CD4-positive, alpha-beta T cell treated with Interleukin-1 beta for 1 hour (primary cell): ENCODE results near the gene STYXL1.

Source experiments
- DNase-seq, 2 donors: peaks; one replicate each; pipeline ENCODE4 v3.0.0-alpha.2; 2020 to 2022

The STYXL1 gene

DNA sequence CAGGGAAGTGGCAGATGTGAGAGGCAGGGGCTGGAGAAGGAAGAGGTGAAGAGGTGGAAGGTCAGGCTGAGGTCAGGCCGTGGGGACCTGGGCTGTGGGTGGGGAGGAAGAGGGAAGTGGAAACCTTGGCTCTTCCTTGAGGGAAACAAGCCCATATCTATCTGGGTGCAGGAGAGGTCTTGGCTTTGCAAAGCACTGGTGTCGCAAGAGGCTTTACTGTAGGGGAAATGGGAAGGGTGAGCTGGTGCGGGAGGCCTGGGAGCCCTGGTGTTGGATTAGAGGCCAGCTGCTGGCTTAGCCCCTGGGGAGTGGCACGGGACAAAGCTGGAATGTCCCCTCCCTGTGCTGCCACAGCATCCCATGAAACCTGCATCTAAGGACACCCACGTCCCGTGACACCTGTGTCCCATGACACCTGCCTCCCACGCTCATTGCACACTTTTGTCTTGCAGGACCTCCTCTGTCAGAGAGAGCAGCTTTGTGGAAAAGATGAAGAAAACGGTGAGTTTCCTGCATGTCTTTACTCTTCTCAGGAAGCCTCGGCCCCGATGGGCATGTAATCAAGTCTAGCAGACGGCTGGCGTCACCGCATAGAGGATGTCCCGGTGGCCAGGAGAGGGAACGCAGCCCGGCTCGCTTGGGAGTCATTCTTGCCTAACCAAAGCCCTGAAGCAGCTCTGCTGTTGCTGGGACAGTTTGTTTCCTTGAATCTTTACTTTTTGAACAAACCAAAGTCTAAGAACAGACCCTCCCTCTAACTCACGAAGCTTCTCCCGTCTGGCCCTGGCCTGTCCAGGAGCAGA is 75.6 kb downstream of the STYXL1 start:
- DNase-seq: no peak

- DNase-seq: no peak
Measured at GRCh38 chr7:75971309-75971960, 76.4 kb downstream of the STYXL1 start.

DNA sequence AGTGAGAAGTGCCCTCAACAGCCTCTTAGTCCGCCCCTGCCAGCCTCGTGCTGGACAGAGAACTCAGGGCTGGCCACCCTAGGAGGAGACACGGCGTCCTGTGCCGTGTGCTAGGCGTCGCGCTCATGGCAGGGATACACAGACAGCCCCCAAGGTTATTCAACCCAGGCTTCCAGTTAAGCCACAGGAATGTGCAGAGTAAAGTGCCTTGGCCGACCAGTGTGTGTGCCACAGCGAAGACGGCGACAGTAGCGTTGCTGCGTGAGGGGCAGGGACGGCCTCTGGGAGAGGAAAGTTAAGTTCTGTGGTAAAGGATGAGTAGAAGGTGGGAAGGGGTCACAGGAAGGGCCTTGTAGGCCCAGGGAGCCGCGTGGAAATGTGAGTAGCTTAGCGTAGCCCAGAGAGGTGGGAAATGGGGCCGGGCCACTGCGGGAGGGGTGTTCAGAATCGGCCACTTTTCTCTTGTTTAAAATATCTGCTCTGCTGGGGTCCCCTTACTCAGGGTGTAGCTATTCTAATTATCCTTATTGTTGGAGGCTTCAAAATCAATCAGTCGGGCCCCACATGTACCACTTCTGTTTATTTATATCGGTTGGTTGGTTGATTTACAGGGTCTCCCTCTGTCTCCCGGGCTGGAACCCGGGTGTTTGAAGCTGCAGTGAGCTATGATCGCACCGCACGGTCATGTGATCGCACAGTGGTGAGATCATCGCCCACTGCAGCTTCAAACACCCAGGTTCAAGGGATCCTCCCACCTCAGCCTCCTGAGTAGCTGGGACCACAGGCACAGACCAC is 77.9 kb downstream of the STYXL1 start:
- DNase-seq: no peak

GRCh38 chr7:75969182-75969581 is 78.6 kb downstream of the STYXL1 start:
- no peak for DNase-seq

- no peak for DNase-seq
Measured at GRCh38 chr7:75968561-75969001, 79.2 kb downstream of the STYXL1 start.

DNA sequence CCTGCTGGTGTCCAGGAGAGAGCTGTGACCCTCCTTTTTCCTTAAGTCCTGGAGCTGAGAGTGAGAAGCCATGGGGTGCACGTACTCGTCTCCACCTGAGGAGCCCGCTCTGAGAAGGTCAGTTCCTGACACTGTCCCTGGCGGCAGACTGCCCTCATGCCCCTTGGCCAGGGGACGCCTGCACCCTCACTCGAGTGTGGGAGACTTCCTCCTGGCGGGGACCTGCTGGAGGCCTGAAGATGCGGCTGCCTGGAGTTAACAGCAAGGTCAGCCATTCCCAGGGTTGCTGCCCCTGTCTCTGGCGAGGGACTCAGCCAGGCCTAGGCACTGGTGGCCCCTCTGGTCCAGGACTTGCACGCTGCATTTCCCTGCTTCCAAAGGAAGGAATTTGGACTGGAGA is 79.8 kb downstream of the STYXL1 start:
- no peak for DNase-seq

DNA sequence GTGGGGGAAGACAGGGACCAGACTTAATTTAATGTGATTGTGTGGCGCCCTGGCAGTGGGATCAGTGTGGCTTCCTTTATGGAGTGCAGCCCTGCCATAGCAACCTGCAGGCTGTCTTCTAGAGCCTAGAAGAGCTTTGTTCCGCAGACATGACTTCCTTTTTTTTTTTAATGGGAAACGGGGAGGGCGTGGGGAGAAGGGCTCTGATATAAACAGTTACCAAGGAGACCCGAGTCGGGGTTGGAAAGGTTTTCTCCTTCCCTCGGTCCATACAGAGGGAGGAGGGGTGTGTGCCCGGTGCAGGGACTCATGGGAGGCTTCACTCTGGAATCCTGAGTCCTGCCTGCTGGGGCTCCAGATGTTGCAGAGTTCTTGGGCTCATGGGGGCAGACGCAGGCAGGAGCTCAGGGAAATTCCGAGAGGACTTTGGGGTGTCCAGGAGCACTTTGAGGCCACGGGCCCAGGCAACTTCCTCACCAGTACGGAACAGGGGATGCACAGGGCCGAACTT is 80.3 kb downstream of the STYXL1 start:
- DNase-seq: no peak

DNA sequence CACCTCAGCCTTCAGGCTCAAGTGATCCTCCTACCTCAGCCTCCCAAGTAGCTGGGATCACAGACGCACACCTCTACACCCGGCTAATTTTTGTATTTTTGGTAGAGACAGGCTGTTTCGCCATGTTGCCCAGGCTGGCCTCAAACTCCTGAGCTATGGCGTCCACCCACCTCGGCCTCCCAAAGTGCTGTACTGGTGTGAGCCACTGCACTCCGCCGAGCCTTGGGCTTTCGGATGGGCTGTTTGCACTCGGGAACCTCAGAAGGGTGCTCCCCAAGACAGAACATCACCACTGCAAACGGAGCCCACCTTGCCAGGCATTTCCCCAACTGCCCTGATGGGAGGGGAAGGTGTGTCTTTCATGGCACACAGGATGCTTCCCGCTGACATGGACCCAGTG is 80.7 kb downstream of the STYXL1 start:
- no peak for DNase-seq

DNA sequence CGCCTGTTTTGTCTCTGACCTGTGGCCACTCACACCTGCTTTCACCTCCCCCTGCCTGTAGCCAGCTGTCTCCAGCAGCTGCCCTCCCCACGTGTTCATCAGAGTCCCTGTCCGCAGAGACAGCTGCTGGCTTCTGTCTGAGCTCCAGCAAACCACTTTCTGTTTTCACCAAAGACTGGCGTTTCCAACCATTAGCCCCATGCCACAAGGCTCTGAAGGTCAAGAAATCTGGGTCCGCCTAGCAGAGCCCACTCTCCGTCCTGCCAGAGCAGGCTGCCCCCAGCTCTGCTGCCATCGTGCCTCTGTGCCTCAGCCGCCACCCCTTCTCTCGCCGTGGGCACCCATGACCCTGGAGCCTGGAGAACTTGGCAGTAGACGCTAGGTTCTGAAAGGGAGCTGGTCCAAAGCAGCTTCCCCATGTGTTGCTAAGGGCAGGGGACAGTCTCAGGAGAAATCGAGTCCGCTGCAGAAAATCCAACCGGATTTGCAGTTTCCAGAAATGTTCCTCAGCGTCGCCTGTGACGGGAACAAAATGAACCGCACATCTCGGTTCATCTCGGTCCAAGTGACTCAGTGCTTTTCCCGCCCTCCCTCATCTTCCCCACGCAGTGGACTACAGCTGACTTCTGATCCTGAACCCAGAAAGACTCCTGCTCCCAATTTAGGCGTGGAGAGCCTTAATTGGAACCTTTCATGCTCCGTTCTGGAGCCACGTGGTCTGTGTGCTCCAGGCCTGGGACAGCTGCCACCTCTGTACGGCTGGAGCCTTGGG is 81.4 kb downstream of the STYXL1 start:
- no peak for DNase-seq

DNA sequence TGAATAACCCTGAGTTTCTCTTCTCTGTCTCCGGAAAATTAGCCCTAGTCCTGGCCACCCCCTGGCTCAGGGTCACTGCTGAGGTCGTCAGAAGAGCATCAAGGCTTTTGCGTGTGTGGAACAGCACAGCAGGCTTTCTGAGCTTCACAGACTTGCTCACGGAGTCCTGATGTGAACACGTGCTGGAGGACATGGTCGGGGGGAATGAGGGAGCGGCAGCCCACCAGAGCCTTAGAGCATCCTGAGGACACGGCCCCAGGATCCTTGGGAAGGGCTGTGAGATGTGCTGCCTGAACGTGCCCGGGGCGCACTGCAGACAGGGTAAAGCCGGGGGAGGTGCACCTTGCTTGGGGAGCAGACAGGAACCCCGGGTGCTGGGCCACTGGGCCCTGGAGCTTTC is 82.2 kb downstream of the STYXL1 start:
- DNase-seq: no peak

DNA sequence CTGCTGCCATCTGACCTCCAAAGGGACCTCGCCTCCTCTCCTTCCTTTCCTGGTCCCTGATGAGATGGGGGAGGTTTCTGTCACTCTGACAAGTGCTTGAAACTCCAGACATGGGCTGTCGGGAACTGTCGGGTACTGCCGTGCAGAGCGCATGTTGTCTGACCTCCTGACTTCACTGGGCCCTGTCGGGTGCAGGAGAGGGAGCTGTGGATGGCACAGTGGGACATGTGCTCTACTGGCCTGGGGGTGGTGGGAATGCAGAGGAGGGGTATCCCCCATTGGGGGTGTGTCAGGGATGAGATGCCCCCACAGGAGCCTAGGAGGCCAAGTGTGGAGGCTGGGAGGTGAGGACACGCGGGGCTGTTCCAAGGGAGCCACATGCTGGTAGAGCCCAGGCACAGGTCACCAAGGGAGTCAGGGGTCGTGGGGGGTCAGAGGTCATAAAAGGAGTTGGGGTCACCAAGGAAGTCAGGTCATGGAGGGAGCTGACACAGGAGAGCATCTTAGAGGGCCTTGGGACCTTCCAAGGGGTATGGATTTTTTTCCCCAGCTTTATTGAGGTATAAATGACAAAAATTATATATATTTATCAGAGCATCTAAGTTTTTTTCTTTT is 84.3 kb downstream of the STYXL1 start:
- DNase-seq: no peak

GRCh38 chr7:75962607-75963380 is 85.0 kb downstream of the STYXL1 start:
- no peak for DNase-seq

DNA sequence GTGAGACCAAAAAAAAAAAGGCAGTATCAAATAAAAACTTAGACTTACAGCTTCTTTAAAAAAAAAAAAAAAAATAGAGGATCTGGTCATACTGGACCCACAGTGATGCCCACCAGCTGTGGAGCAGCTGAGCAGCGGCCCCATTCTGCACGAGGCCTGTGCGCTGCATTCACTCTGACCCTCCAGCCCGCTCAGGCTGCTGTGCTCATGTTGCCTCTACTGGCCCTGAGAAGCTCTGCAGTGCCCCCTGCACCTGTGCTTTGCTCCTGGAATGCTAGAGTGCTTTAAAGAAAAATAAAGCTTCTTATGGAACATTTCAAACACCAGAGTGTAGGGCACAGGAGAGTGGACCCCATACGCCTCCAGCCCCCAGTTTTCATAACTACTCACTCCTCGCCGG is 86.6 kb downstream of the STYXL1 start:
- no peak for DNase-seq

DNA sequence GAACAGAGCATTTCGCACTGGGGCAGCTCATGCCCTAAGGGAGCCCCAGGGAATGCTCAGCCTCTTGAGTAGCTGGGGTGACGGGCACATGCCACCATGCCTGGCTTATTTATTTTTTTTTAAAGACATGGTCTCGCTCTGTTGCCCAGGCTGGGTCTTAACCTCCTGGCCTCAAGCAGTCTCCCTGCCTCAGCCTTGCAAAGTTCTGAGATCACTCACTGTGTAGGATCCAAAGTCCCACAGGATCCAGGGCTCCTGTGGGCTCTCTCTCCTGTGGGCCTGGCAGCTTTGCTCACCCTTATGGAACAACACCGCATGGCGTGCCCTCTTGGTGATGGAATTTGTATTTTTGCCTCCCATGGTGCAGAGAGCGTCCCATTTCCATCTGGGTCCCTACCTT is 87.4 kb downstream of the STYXL1 start:
- no peak for DNase-seq

GRCh38 chr7:75958802-75959543 is 88.8 kb downstream of the STYXL1 start:
- no peak for DNase-seq

DNA sequence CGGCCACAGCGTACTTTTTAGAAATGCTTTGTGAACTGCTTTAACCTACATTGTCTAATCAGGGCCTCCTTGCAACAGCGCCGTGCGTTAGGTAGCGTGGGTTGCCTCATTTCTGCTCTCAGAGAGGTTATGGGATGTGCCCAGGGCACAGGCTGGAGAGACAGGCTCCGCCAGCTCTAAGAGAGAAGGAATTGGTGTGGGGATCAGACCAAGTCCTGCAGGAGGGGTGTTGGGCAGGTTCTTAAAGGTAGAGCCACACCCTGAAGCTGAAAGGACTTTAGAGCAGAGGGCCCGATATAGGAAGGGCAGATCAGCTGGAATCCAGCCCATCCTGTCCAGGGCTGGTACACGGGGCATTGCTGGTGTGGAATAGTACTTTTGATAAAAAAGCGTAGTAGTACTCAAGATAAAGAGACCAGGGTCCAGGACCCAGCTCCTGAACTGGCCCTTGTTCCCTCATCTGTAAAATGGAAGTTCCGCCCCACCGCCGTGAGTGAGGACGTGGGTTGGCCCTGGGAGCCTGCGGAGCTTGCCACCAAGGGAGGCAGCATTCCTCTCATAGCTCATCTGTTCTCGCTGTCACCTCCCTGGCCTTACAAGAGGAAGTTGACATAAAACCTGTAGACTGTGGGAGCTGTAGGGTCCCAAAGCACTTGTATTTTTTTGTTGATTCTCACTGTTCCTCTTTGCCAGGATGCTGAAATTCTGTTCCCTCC is 90.6 kb downstream of the STYXL1 start:
- DNase-seq: no peak

GRCh38 chr7:75955331-75955955 is 92.4 kb downstream of the STYXL1 start:
- no peak for DNase-seq

- no peak for DNase-seq
Measured at GRCh38 chr7:75953931-75954330, 93.9 kb downstream of the STYXL1 start.

- DNase-seq: no peak
Measured at GRCh38 chr7:75953431-75953830, 94.4 kb downstream of the STYXL1 start.
